T-helper 2 cell (primary cell): ENCODE results near the gene KARS1.

Source experiments
- DNase-seq, 5 experiments: peaks; one replicate each; pipeline versions ENCODE4 v3.0.0 to v3.0.0-alpha.2; 2012 to 2022

KARS1 gene

GRCh38 chr16:75579281-75579834 is 68.1 kb downstream of the KARS1 start:
- no peak for DNase-seq

- no peak for DNase-seq
Measured at GRCh38 chr16:75578725-75579124, 68.7 kb downstream of the KARS1 start.

DNA sequence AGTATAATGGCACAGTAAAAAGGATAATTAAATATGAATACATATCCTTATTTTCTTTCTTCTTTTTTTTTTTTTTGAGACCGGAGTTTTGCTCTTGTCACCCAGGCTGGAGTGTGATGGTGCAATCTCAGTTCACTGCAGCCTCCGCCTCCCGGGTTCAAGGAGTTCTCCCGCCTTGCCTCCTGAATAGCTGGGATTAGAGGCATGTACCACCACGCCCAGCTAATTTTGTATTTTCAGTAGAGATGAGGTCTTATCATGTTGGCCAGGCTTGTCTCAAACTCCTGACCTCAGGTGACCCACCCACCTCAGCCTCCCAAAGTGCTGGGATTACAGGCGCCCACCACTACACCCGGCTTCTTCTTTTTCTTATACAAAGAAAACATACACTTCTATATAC is 69.3 kb downstream of the KARS1 start:
- no peak for DNase-seq
